MCF 10A (cell line): ENCODE results near the gene RRBP1. TPM values are rescaled to one million over a fixed set of nuclear protein-coding genes. Genes with fewer than 3 reads are reported as not detected.

Experiments used
- BruUV-seq: library from RNA; stranded (reverse); fragments of 400-500 nt; replicated peaks from 2 replicates; lab custom pipeline; 2021; lab: Mats Ljungman, UMichigan
- CTCF ChIA-PET: fragments of 300-600 bp; sonication (Branson Sonifier 250); formaldehyde crosslinking; extraction: SDS; loops from one replicate; lab custom pipeline; 2021; ENCODE audit warnings: antibody characterized with exemption, inconsistent platforms; lab: Yijun Ruan, JAX
- POLR2A ChIA-PET: fragments of 300-600, 350-650 bp; sonication (Branson Sonifier 250); formaldehyde crosslinking; extraction: SDS; loops from one replicate; lab custom pipeline; 2020; ENCODE audit warnings: antibody characterized with exemption, inconsistent platforms; lab: Yijun Ruan, JAX
- DNase-seq: peaks from one replicate; pipeline ENCODE4 v3.0.0-alpha.2; 2018; ENCODE audit not compliant: unreplicated experiment
- H3K27ac Mint-ChIP-seq: one replicate; pipeline ENCODE4 v1.8.0; 2022; ENCODE audit warnings: mild to moderate bottlenecking, low read depth, mixed read lengths; ENCODE audit not compliant: unreplicated experiment
- H3K27me3 Mint-ChIP-seq: one replicate; pipeline ENCODE4 v1.8.0; 2022; ENCODE audit warnings: mixed read lengths; ENCODE audit not compliant: insufficient read depth, unreplicated experiment
- H3K36me3 Mint-ChIP-seq: one replicate; pipeline ENCODE4 v1.8.0; 2022; ENCODE audit warnings: mild to moderate bottlenecking, moderate library complexity, mixed read lengths; ENCODE audit not compliant: insufficient read depth, unreplicated experiment
- H3K4me1 Mint-ChIP-seq: one replicate; pipeline ENCODE4 v1.8.0; 2022; ENCODE audit warnings: mixed read lengths; ENCODE audit not compliant: insufficient read depth, unreplicated experiment
- H3K4me3 Mint-ChIP-seq: one replicate; pipeline ENCODE4 v1.8.0; 2022; ENCODE audit warnings: mild to moderate bottlenecking, moderate library complexity, mixed read lengths; ENCODE audit not compliant: unreplicated experiment
- H3K9me3 Mint-ChIP-seq: one replicate; pipeline ENCODE4 v1.8.0; 2022; ENCODE audit warnings: mixed read lengths; ENCODE audit not compliant: unreplicated experiment
- CTCF ChIP-seq: fragments of 200-600 bp; IDR thresholded peaks from one replicate; pipeline ENCODE4 v1.8.0; 2022; ENCODE audit warnings: antibody characterized with exemption, mild to moderate bottlenecking; ENCODE audit not compliant: unreplicated experiment
- intact Hi-C: fragments of 100-400 bp; cut with micrococcal nuclease; formaldehyde crosslinking; loops from 2 replicates; pipeline ENCODE4 v1.14.1; 2022
- total RNA-seq: library from RNA; stranded (reverse); gene quantifications from 2 replicates; pipeline ENCODE4 v1.2.3, GENCODE V29; 2022

Gene RRBP1
- total RNA-seq, 1 experiment from 2014 or later: 203 TPM

- intact Hi-C loops: loop anchor here (10.0 kb wide), 1 partner anchor 596 kb away; the partner anchor contains the start of gene ZNF133
These were observed 6.9 kb upstream of the RRBP1 start for GRCh38 chr20:17688965-17689364.

GRCh38 chr20:17687800-17688199, 5.8 kb upstream of the RRBP1 start:
- H3K27ac Mint-ChIP-seq: no peak overlapping the region
- H3K4me1 Mint-ChIP-seq: no peaks in the 10 kb centered on the region
- no peak for DNase-seq
- peaks cover 67% of the 10 kb centered on the region for H3K27me3 Mint-ChIP-seq
- intact Hi-C loops: loop anchor here (10.0 kb wide), 1 partner anchor 597 kb away; the partner anchor contains the start of gene ZNF133
- ChIA-PET POLR2A (no interaction called here), CTCF (interaction anchor here (0.5 to 3.0 kb wide), 4 partner anchors 29 to 210 kb away, joined by 3 to 15 read pairs (median 4); no protein-coding TSS in a partner anchor)
- TF ChIP-seq CTCF: no peak
- H3K4me3 Mint-ChIP-seq: no peak overlapping the region
- H3K9me3 Mint-ChIP-seq: peaks cover 22% of the 10 kb centered on the region
- no peaks in the 10 kb centered on the region for H3K36me3 Mint-ChIP-seq
- no TSS peak for BruUV-seq

More at GRCh38 chr20:17688965-17689364, 6.9 kb upstream of the RRBP1 start:
- peaks cover 22% of the 10 kb centered on the region for H3K9me3 Mint-ChIP-seq
- H3K4me3 Mint-ChIP-seq: no peak overlapping the region
- no peak for DNase-seq
- POLR2A ChIA-PET: no interaction called here
- H3K27ac Mint-ChIP-seq: no peak overlapping the region
- H3K36me3 Mint-ChIP-seq: no peaks in the 10 kb centered on the region
- no peaks in the 10 kb centered on the region for H3K4me1 Mint-ChIP-seq
- CTCF ChIA-PET: interaction anchor here (0.6 to 0.8 kb wide), 2 partner anchors 96 to 210 kb away, joined by 3 to 6 read pairs; no protein-coding TSS in a partner anchor
- BruUV-seq: no TSS peak
- TF ChIP-seq CTCF: no peak
- peaks cover 59% of the 10 kb centered on the region for H3K27me3 Mint-ChIP-seq

- POLR2A ChIA-PET: no interaction called here
- BruUV-seq: no TSS peak
- H3K27me3 Mint-ChIP-seq: peaks cover 55% of the 10 kb centered on the region
- no peak overlapping the region for H3K4me3 Mint-ChIP-seq
- no peak for TF ChIP-seq CTCF
- CTCF ChIA-PET: interaction anchor here (0.7 to 3.0 kb wide), 2 partner anchors 213 to 813 kb away, joined by 3 to 15 read pairs; no protein-coding TSS in a partner anchor
- peaks cover 3% of the 10 kb centered on the region for H3K4me1 Mint-ChIP-seq
- H3K9me3 Mint-ChIP-seq: peaks cover 22% of the 10 kb centered on the region
- no peak for DNase-seq
- no peak overlapping the region for H3K27ac Mint-ChIP-seq
- intact Hi-C loops: loop anchor here (10.0 kb wide), 1 partner anchor 600 kb away; the partner anchor contains the start of gene ZNF133
- H3K36me3 Mint-ChIP-seq: no peaks in the 10 kb centered on the region
These were observed 3.1 kb upstream of the RRBP1 start for GRCh38 chr20:17685168-17685567.

GRCh38 chr20:17684077-17684888, 2.2 kb upstream of the RRBP1 start:
- ChIA-PET POLR2A (interaction anchor here (4.8 kb wide), 1 partner anchor 159 kb away, joined by 18 read pairs; no protein-coding TSS in a partner anchor), CTCF (interaction anchor here (0.8 to 6.6 kb wide), 3 partner anchors 31 to 269 kb away, joined by 3 to 156 read pairs (median 4); no protein-coding TSS in a partner anchor)
- H3K4me1 Mint-ChIP-seq: peaks cover 11% of the 10 kb centered on the region
- TF ChIP-seq CTCF: no peak
- peaks cover 2% of the 10 kb centered on the region for H3K36me3 Mint-ChIP-seq
- H3K4me3 Mint-ChIP-seq: no peak overlapping the region
- H3K27me3 Mint-ChIP-seq: peaks cover 53% of the 10 kb centered on the region
- H3K27ac Mint-ChIP-seq: no peak overlapping the region
- intact Hi-C loops: loop anchor here (10.0 kb wide), 1 partner anchor 601 kb away; the partner anchor contains the start of gene ZNF133
- BruUV-seq: no TSS peak
- H3K9me3 Mint-ChIP-seq: peaks cover 22% of the 10 kb centered on the region
- no peak for DNase-seq
